ENCODE data around the gene AHCYL1.
"Not testable (repeated sequence)": the region's sequence is repeated elsewhere in the genome, so short reads cannot be mapped to it uniquely, and the experiment has no call there.

AHCYL1 gene

GRCh38 chr1:109947582-109948284, 36.8 kb upstream of the AHCYL1 start:
- TF ChIP-seq CTCF (conservative IDR thresholded peaks at IDR 0.05; ENCODE audit: low read length) = no peak
- no peak overlapping the region for H3K4me3 ChIP-seq (ENCODE audit: low read length)
- DNase-seq (ENCODE audit: low read depth) = no peak

- no peak for DNase-seq (ENCODE audit: low read depth)
- TF ChIP-seq CTCF (conservative IDR thresholded peaks at IDR 0.05; ENCODE audit: low read length) = no peak
- no peak overlapping the region for H3K4me3 ChIP-seq (ENCODE audit: low read length)
Observed at GRCh38 chr1:109948285-109948630, 36.3 kb upstream of the AHCYL1 start.

- no peak overlapping the region for H3K4me3 ChIP-seq (ENCODE audit: low read length)
- no peak for TF ChIP-seq CTCF (conservative IDR thresholded peaks at IDR 0.05; ENCODE audit: low read length)
- no peak for DNase-seq (ENCODE audit: low read depth)
Observed at GRCh38 chr1:109950038-109950437, 34.5 kb upstream of the AHCYL1 start.

- no peak overlapping the region for H3K4me3 ChIP-seq (ENCODE audit: low read length)
- DNase-seq (ENCODE audit: low read depth) = no peak
- no peak for TF ChIP-seq CTCF (conservative IDR thresholded peaks at IDR 0.05; ENCODE audit: low read length)
Observed at GRCh38 chr1:109950509-109950908, 34.1 kb upstream of the AHCYL1 start.

- H3K4me3 ChIP-seq (ENCODE audit: low read length); DNase-seq (ENCODE audit: low read depth): not testable (repeated sequence)
Observed at GRCh38 chr1:109951501-109951900, 33.1 kb upstream of the AHCYL1 start.

- no peak for TF ChIP-seq CTCF (conservative IDR thresholded peaks at IDR 0.05; ENCODE audit: low read length)
- no peak overlapping the region for H3K4me3 ChIP-seq (ENCODE audit: low read length)
- no peak for DNase-seq (ENCODE audit: low read depth)
Observed at GRCh38 chr1:109954041-109954512, 30.5 kb upstream of the AHCYL1 start.

GRCh38 chr1:109959632-109959973, 25.0 kb upstream of the AHCYL1 start:
- no peak for DNase-seq (ENCODE audit: low read depth)
- TF ChIP-seq CTCF (conservative IDR thresholded peaks at IDR 0.05; ENCODE audit: low read length) = no peak
- no peak overlapping the region for H3K4me3 ChIP-seq (ENCODE audit: low read length)

Data from AG10803 (cell line).